ENCODE measurements around the gene CNOT4. TPM values are rescaled to one million over a fixed set of nuclear protein-coding genes. Genes with fewer than 3 reads are reported as not detected.

CNOT4 gene
- total RNA-seq: 21.1 and 26.3 TPM in 2 replicates

- DNase-seq: peak; percentile 97
- intact Hi-C loops (cut with micrococcal nuclease): loop anchor here (1.0 to 5.0 kb wide), 8 partner anchors 47 to 863 kb away; partner anchors contain the start of genes BPGM, CYREN, MTPN and NUP205
- Mint-ChIP-seq H3K36me3 (ENCODE audit: low read depth) (peaks cover 4% of the 10 kb centered on the region), H3K4me3 (no peak within 1 kb of the TSS), H3K4me1 (peaks cover 13% of the 10 kb centered on the region), H3K27ac (no peak within 1 kb of the TSS), H3K27me3 (no peaks in the 10 kb centered on the region), H3K9me3 (no peaks in the 10 kb centered on the region)
Measured at GRCh38 chr7:135509839-135510591, at the start of gene CNOT4. Gene CNOT4, minus strand, starts transcription at chr7:135510102. Its CDS starts 71,771 bp downstream, at chr7:135438331.

GRCh38 chr7:135558881-135559280 lies 49.0 kb upstream of the CNOT4 start:
- no peak for DNase-seq
- Mint-ChIP-seq H3K27ac (no peak overlapping the region), H3K36me3 (ENCODE audit: low read depth) (peaks cover 16% of the 10 kb centered on the region), H3K4me3 (no peak overlapping the region), H3K4me1 (peaks cover 14% of the 10 kb centered on the region), H3K27me3 (peaks cover 2% of the 10 kb centered on the region), H3K9me3 (no peaks in the 10 kb centered on the region)
- intact Hi-C loops (cut with micrococcal nuclease): loop anchor here (1.0 to 5.0 kb wide), 5 partner anchors 144 to 1102 kb away; partner anchors contain the start of genes AKR1B1, CYREN and WDR91

GRCh38 chr7:135558337-135558767 lies 48.5 kb upstream of the CNOT4 start:
- H3K27ac Mint-ChIP-seq: no peak overlapping the region
- DNase-seq: peak; percentile 89
- H3K36me3 Mint-ChIP-seq (ENCODE audit: low read depth): peaks cover 14% of the 10 kb centered on the region
- no peaks in the 10 kb centered on the region for H3K9me3 Mint-ChIP-seq
- H3K4me1 Mint-ChIP-seq: peaks cover 14% of the 10 kb centered on the region
- peaks cover 2% of the 10 kb centered on the region for H3K27me3 Mint-ChIP-seq
- no peak overlapping the region for H3K4me3 Mint-ChIP-seq
- intact Hi-C loops (cut with micrococcal nuclease): loop anchor here (1.0 to 5.0 kb wide), 5 partner anchors 144 to 1101 kb away; partner anchors contain the start of genes AKR1B1, CYREN and WDR91

- peaks cover 2% of the 10 kb centered on the region for H3K27me3 Mint-ChIP-seq
- peaks cover 12% of the 10 kb centered on the region for H3K36me3 Mint-ChIP-seq (ENCODE audit: low read depth)
- intact Hi-C loops (cut with micrococcal nuclease): loop anchor here (1.0 to 5.0 kb wide), 9 partner anchors 47 to 1100 kb away; partner anchors contain the start of genes AKR1B1, BPGM, CNOT4 and CYREN
- peak within 1 kb of the TSS; percentile 40 for H3K27ac Mint-ChIP-seq
- peaks cover 12% of the 10 kb centered on the region for H3K4me1 Mint-ChIP-seq
- H3K9me3 Mint-ChIP-seq: no peaks in the 10 kb centered on the region
- DNase-seq: peak; percentile 93
- peak within 1 kb of the TSS; percentile 31 for H3K4me3 Mint-ChIP-seq
Measured at GRCh38 chr7:135557455-135558336, 47.8 kb upstream of the CNOT4 start, which contains the start of gene NUP205. Gene NUP205, plus strand, starts transcription at chr7:135557917. Its CDS starts 28 bp downstream, at chr7:135557945.

GRCh38 chr7:135553346-135553745 lies 43.4 kb upstream of the CNOT4 start:
- Mint-ChIP-seq H3K27ac (no peak overlapping the region), H3K36me3 (ENCODE audit: low read depth) (no peaks in the 10 kb centered on the region), H3K27me3 (peaks cover 10% of the 10 kb centered on the region), H3K4me3 (no peak overlapping the region), H3K4me1 (no peaks in the 10 kb centered on the region), H3K9me3 (no peaks in the 10 kb centered on the region)
- intact Hi-C loops (cut with micrococcal nuclease): no loop called here
- no peak for DNase-seq

GRCh38 chr7:135552148-135552547 lies 42.2 kb upstream of the CNOT4 start:
- Mint-ChIP-seq H3K4me3 (no peak overlapping the region), H3K4me1 (no peaks in the 10 kb centered on the region), H3K36me3 (ENCODE audit: low read depth) (no peaks in the 10 kb centered on the region), H3K27ac (no peak overlapping the region), H3K27me3 (peaks cover 18% of the 10 kb centered on the region), H3K9me3 (no peaks in the 10 kb centered on the region)
- no peak for DNase-seq
- intact Hi-C loops (cut with micrococcal nuclease): no loop called here

GRCh38 chr7:135550196-135550595 lies 40.3 kb upstream of the CNOT4 start:
- Mint-ChIP-seq H3K9me3 (no peaks in the 10 kb centered on the region), H3K27me3 (peaks cover 20% of the 10 kb centered on the region), H3K27ac (no peak overlapping the region), H3K4me3 (no peak overlapping the region), H3K36me3 (ENCODE audit: low read depth) (no peaks in the 10 kb centered on the region), H3K4me1 (no peaks in the 10 kb centered on the region)
- no peak for DNase-seq
- intact Hi-C loops (cut with micrococcal nuclease): no loop called here

GRCh38 chr7:135541029-135541428 lies 31.1 kb upstream of the CNOT4 start:
- Mint-ChIP-seq H3K27ac (no peak overlapping the region), H3K4me1 (no peaks in the 10 kb centered on the region), H3K9me3 (no peaks in the 10 kb centered on the region), H3K36me3 (ENCODE audit: low read depth) (no peaks in the 10 kb centered on the region), H3K4me3 (no peak overlapping the region), H3K27me3 (peaks cover 9% of the 10 kb centered on the region)
- DNase-seq: no peak
- intact Hi-C loops (cut with micrococcal nuclease): no loop called here

- Mint-ChIP-seq H3K9me3 (no peaks in the 10 kb centered on the region), H3K4me3 (no peak overlapping the region), H3K4me1 (no peaks in the 10 kb centered on the region), H3K27me3 (peaks cover 9% of the 10 kb centered on the region), H3K36me3 (ENCODE audit: low read depth) (no peaks in the 10 kb centered on the region), H3K27ac (no peak overlapping the region)
- intact Hi-C loops (cut with micrococcal nuclease): no loop called here
- DNase-seq: no peak
Measured at GRCh38 chr7:135539629-135540028, 29.7 kb upstream of the CNOT4 start.

- Mint-ChIP-seq H3K4me3 (no peak overlapping the region), H3K4me1 (no peaks in the 10 kb centered on the region), H3K27ac (no peak overlapping the region), H3K36me3 (ENCODE audit: low read depth) (no peaks in the 10 kb centered on the region), H3K27me3 (peaks cover 11% of the 10 kb centered on the region), H3K9me3 (no peaks in the 10 kb centered on the region)
- intact Hi-C loops (cut with micrococcal nuclease): no loop called here
- no peak for DNase-seq
Measured at GRCh38 chr7:135538376-135538775, 28.5 kb upstream of the CNOT4 start.

GRCh38 chr7:135537905-135538304 lies 28.0 kb upstream of the CNOT4 start:
- no peak for DNase-seq
- Mint-ChIP-seq H3K4me3 (no peak overlapping the region), H3K4me1 (no peaks in the 10 kb centered on the region), H3K27ac (no peak overlapping the region), H3K9me3 (no peaks in the 10 kb centered on the region), H3K36me3 (ENCODE audit: low read depth) (no peaks in the 10 kb centered on the region), H3K27me3 (peaks cover 13% of the 10 kb centered on the region)
- intact Hi-C loops (cut with micrococcal nuclease): no loop called here

GRCh38 chr7:135537453-135537852 lies 27.6 kb upstream of the CNOT4 start:
- Mint-ChIP-seq H3K9me3 (no peaks in the 10 kb centered on the region), H3K4me3 (no peak overlapping the region), H3K36me3 (ENCODE audit: low read depth) (no peaks in the 10 kb centered on the region), H3K4me1 (no peaks in the 10 kb centered on the region), H3K27me3 (peaks cover 14% of the 10 kb centered on the region), H3K27ac (no peak overlapping the region)
- intact Hi-C loops (cut with micrococcal nuclease): no loop called here
- DNase-seq: no peak

GRCh38 chr7:135536150-135536549 lies 26.2 kb upstream of the CNOT4 start:
- H3K27ac Mint-ChIP-seq: no peak overlapping the region
- intact Hi-C loops (cut with micrococcal nuclease): no loop called here
- no peaks in the 10 kb centered on the region for H3K36me3 Mint-ChIP-seq (ENCODE audit: low read depth)

GRCh38 chr7:135527025-135527424 lies 17.1 kb upstream of the CNOT4 start:
- H3K9me3 Mint-ChIP-seq: no peaks in the 10 kb centered on the region
- no peak for DNase-seq
- H3K36me3 Mint-ChIP-seq (ENCODE audit: low read depth): no peaks in the 10 kb centered on the region
- peaks cover 6% of the 10 kb centered on the region for H3K27me3 Mint-ChIP-seq
- no peak overlapping the region for H3K27ac Mint-ChIP-seq
- no peak overlapping the region for H3K4me3 Mint-ChIP-seq
- intact Hi-C loops (cut with micrococcal nuclease): no loop called here
- no peaks in the 10 kb centered on the region for H3K4me1 Mint-ChIP-seq

More at GRCh38 chr7:135536150-135536549, 26.2 kb upstream of the CNOT4 start:
- Mint-ChIP-seq H3K9me3 (no peaks in the 10 kb centered on the region), H3K4me3 (no peak overlapping the region), H3K27me3 (peaks cover 18% of the 10 kb centered on the region), H3K4me1 (no peaks in the 10 kb centered on the region)
- DNase-seq: no peak

All from activated CD4-positive, alpha-beta T cell treated with anti-CD3 and anti-CD28 coated beads, Interleukin-2, amount 10 ng/mL, durations not matched to agents 24 days and 14 days (primary cell).